ENCODE results near the gene ZBED4. TPM values are rescaled to one million over a fixed set of nuclear protein-coding genes. Genes with fewer than 3 reads are reported as not detected.

Gene ZBED4
- total RNA-seq, 2 experiments from 2014 or later: 13.0 to 13.1 TPM

DNA sequence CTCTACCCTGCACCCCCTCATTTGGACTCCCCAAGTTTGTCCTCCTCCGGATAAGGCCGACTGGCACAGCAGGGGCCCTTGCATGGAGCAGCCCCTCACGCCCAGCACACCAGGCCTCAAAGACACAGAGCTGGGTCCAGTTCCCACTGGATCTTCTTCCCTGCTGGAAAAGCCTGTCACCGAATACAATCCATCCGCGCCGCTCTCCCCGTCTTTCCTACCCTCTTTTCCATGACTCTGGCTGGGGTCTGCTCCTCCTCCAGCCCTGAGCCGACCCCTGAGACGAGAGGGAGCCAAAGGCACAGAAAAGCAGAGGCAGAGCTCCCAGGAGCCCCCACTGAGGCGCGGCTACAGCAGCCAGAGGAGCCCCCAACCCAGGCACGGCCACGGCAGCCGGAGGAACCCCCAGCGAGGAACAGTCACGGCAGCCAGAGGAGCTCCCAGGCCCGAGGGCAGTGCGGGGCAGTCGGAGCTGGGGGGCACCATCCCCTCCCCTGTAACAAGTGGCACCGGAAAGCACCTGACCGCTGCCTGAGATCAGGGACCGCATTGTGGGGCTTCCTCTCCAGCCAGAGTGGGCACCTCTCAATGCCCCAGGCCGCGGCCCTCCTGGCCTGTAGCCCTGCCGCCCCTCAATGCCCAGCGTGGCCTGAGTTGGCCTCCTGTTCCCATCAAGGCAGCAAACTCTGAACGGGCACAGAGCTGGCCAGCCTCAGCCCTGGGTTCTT is 52.6 kb downstream of the ZBED4 start:
- H3K27me3 Mint-ChIP-seq (ENCODE audit: low read depth): no peaks in the 10 kb centered on the region
- no peaks in the 10 kb centered on the region for H3K9me3 Mint-ChIP-seq
- intact Hi-C loops (cut with micrococcal nuclease): no loop called here
- H3K27ac Mint-ChIP-seq: no peak overlapping the region
- CTCF ChIA-PET: interaction anchor here (1.1 kb wide), 1 partner anchor 139 kb away, joined by 3 read pairs; no protein-coding TSS in a partner anchor
- H3K4me1 Mint-ChIP-seq (ENCODE audit: low read depth): no peaks in the 10 kb centered on the region
- no peak overlapping the region for H3K4me3 Mint-ChIP-seq
- no peak for DNase-seq
- H3K36me3 Mint-ChIP-seq (ENCODE audit: low read depth): peaks cover 24% of the 10 kb centered on the region

DNA sequence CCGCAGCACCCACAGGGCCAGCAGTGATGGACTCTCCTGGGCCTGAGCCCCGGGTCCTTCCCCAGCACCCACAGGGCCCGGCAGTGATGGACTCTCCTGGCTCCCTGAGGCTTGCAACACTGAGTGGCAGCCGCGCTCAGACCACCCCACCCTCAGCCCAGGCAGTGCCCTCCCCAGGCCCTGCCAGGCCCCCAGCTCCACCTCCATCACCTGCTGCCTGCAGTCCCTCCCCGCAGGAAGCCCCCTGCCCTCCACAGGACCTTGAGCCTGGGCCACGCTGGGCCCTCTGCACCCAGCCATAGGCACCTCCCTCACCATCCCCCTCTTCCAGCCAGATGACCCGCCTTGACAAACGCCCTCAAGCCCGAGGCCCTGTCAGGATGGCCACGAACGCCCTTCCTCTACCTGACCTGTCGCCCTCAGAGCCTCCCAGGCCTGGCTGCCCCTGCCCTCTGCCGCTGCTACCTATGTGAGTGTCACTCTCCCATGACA is 53.2 kb downstream of the ZBED4 start:
- Mint-ChIP-seq H3K36me3 (ENCODE audit: low read depth) (peaks cover 19% of the 10 kb centered on the region), H3K27ac (no peak overlapping the region), H3K27me3 (ENCODE audit: low read depth) (no peaks in the 10 kb centered on the region), H3K9me3 (no peaks in the 10 kb centered on the region), H3K4me1 (ENCODE audit: low read depth) (no peaks in the 10 kb centered on the region), H3K4me3 (no peak overlapping the region)
- CTCF ChIA-PET: no interaction called here
- intact Hi-C loops (cut with micrococcal nuclease): no loop called here
- DNase-seq: no peak

DNA sequence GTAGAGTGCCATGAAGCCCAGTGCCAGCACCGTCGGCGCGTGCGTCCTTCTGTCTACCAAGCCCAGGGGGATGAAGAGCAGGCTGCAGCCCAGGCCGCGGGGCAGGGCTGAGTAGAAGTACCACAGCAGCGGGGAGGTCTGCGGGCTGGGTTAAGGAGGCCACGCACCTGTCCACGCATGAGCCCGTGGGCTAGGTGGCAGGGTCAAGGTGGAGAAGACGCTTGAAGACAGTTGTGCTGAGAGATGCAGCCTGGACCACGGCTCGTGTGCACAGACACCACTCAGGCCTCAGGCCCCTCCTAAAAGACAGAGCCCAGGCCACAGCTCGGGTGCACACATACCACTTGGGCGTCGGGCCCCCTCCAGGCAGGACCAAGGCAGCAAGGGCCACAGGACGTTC is 54.2 kb downstream of the ZBED4 start:
- H3K27ac Mint-ChIP-seq: no peak overlapping the region
- H3K9me3 Mint-ChIP-seq: no peaks in the 10 kb centered on the region
- H3K4me1 Mint-ChIP-seq (ENCODE audit: low read depth): no peaks in the 10 kb centered on the region
- intact Hi-C loops (cut with micrococcal nuclease): no loop called here
- CTCF ChIA-PET: interaction anchor here (0.6 kb wide), 1 partner anchor 72 kb away, joined by 3 read pairs; no protein-coding TSS in a partner anchor
- peaks cover 14% of the 10 kb centered on the region for H3K36me3 Mint-ChIP-seq (ENCODE audit: low read depth)
- no peaks in the 10 kb centered on the region for H3K27me3 Mint-ChIP-seq (ENCODE audit: low read depth)
- no peak for DNase-seq
- H3K4me3 Mint-ChIP-seq: no peak overlapping the region

DNA sequence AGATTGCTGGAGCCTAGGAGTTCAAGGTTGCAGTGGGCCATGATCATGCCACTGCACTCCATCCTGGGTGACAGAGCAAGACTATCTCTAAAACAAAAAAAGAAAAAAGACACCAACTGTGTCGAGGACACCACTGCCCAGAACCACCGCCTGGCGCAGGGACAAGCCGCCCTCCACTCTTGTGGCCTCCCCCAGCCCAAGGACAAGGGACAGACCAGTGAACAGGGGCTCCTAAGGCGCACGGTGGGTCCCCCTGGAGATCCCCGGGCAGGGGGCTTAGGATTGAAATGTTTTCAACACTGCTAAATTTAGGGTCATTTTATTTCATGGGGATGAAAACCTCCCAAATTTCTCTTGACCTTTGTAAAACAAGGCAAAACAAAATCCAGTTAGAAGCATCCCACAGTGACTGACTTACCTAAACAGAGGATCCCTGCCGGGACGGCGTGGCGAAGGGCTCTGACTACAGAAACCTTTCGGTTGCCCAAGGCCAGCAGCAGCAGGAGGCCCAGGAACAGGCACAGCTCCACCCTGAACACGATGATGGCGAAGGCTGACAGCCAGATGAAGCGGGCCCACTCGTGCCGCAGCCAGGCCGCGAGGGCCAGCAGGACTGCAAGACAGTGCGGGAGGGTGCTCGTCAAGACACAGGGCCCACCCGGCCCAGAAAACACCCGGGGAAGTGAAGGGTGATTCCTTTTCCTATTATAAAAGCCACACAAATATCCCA is 56.0 kb downstream of the ZBED4 start:
- H3K9me3 Mint-ChIP-seq: no peaks in the 10 kb centered on the region
- CTCF ChIA-PET: no interaction called here
- no peak for DNase-seq
- H3K4me1 Mint-ChIP-seq (ENCODE audit: low read depth): no peaks in the 10 kb centered on the region
- intact Hi-C loops (cut with micrococcal nuclease): no loop called here
- no peak overlapping the region for H3K4me3 Mint-ChIP-seq
- H3K27me3 Mint-ChIP-seq (ENCODE audit: low read depth): no peaks in the 10 kb centered on the region
- H3K27ac Mint-ChIP-seq: no peak overlapping the region
- peaks cover 13% of the 10 kb centered on the region for H3K36me3 Mint-ChIP-seq (ENCODE audit: low read depth)

DNA sequence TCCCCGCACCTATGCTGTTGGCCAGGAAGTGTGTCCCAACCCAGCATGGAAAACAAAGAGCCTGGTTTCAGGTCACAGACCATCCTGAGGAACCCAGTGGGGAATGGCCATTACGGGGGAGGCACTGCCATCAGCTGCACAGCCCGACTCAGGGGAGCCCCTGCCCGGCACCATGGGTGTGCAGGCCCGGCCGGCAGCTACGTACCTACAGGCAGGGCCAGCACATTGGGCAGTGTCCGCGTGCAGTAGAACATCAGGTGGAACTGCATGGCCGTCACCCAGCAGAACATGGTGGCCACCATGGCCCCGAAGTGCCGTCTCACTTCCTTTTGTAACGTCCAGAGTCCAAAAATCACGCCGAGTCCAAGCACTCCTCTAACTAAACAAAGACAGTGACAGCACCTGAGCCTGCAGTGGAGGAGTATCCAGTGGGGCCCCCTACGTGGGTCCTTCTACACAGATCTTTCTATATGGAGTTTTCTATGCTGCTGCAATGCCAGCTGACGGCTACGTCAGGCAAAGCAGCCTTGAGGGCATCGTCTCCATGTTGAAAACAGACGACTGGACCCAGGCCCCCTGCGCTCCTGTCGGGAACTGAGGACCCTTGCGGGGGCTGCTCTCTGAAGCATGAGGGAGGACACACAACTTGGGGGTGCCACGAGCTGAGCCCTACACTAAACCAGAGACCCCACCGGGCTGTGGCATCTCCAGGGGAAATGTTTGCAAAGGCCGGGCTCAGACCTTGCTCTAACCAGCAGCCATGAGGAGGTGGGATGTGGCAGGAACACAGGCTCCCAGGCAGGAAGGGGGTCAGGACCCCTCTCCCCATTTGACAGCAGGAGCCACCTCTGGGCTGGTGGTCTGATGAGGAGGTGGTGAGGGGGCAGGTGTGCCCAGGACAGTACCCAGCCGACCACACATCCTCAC is 56.8 kb downstream of the ZBED4 start:
- H3K4me1 Mint-ChIP-seq (ENCODE audit: low read depth): no peaks in the 10 kb centered on the region
- H3K27me3 Mint-ChIP-seq (ENCODE audit: low read depth): no peaks in the 10 kb centered on the region
- CTCF ChIA-PET: no interaction called here
- no peaks in the 10 kb centered on the region for H3K9me3 Mint-ChIP-seq
- H3K36me3 Mint-ChIP-seq (ENCODE audit: low read depth): peaks cover 12% of the 10 kb centered on the region
- intact Hi-C loops (cut with micrococcal nuclease): no loop called here
- no peak for DNase-seq
- H3K27ac Mint-ChIP-seq: no peak overlapping the region
- no peak overlapping the region for H3K4me3 Mint-ChIP-seq

DNA sequence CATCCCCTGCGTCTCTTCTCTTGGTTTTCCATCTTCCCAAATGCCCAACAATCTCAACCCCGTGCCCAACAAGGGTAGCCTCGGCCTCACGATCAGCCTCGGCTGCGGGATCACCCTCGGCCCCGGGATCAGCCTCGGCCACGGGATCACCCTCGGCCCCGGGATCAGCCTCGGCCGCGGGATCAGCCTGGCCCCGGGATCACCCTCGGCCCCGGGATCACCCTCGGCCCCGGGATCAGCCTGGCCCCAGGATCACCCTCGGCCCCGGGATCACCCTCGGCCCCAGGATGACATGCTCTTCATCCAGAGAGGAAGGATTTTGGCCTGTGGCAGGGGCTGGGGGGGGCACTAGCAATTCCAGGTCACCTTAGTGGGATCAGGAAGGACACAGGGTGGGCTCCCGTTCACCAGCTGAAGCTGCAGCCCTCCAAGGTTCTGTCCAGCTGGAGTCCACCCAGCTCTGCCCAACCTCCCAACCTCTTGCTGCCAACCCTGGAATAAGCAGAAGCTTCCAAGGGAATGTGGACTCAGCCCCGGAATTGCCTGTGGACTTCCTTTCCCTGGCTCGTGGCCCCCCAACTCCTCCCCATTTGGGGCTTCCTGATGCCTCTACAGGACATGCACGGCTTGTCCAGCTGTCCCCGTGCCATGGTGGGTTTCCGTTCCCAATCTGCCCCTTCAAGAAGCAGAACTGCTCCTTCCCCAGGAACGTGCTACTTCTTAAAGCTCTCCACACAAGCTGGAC is 58.4 kb downstream of the ZBED4 start:
- CTCF ChIA-PET: interaction anchor here (1.0 kb wide), 1 partner anchor 13 kb away, joined by 3 read pairs; no protein-coding TSS in a partner anchor
- H3K36me3 Mint-ChIP-seq (ENCODE audit: low read depth): peaks cover 8% of the 10 kb centered on the region
- no peak overlapping the region for H3K27ac Mint-ChIP-seq

DNA sequence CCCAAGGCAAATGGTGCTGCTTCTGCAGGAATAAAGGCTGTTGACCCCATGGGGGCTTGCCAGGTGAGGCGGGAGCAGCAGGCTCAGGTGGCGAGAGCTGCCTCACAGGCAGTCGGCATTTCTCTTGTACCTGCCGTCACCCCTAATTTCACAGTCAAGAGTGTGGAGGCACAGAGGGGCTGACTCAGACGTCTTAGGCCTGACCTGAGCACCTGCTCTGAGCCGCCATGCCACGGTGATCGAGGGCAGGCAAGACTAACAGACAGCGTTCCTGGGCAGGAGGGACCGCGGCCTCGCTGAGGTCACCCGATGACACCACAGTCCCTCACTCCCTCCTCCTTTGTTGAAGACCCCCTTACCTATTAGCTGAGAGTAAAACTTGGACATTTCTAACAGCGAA is 59.4 kb downstream of the ZBED4 start:
- Mint-ChIP-seq H3K27ac (no peak overlapping the region), H3K4me3 (no peak overlapping the region), H3K4me1 (ENCODE audit: low read depth) (peaks cover 12% of the 10 kb centered on the region), H3K27me3 (ENCODE audit: low read depth) (no peaks in the 10 kb centered on the region), H3K9me3 (no peaks in the 10 kb centered on the region), H3K36me3 (ENCODE audit: low read depth) (peaks cover 3% of the 10 kb centered on the region)
- DNase-seq: no peak
- CTCF ChIA-PET: interaction anchor here (1.0 kb wide), 1 partner anchor 14 kb away, joined by 3 read pairs; no protein-coding TSS in a partner anchor
- intact Hi-C loops (cut with micrococcal nuclease): no loop called here

More for the DNA sequence above, 58.4 kb downstream of the ZBED4 start:
- Mint-ChIP-seq H3K4me1 (ENCODE audit: low read depth) (peaks cover 8% of the 10 kb centered on the region), H3K4me3 (no peak overlapping the region), H3K27me3 (ENCODE audit: low read depth) (no peaks in the 10 kb centered on the region), H3K9me3 (no peaks in the 10 kb centered on the region)
- DNase-seq: no peak
- intact Hi-C loops (cut with micrococcal nuclease): no loop called here

DNA sequence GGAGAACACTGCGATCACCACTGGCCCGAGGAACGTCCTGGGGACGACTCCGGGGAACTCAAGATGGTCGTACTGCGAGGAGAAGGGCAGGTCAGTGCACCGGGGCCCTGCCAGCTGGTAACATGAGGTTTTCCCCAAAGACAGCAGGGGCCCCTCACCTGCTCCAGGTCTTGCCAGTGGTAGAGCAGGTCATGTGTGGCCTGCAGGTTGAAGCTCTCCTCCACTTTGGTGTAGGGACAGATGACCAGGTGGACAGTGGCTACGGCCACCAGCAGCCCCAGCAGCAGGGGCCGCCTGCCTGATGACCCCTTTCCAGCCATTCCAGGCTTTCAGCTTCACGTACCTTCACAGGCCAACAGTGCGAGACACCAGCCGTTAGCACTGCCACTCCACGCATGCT is 59.8 kb downstream of the ZBED4 start:
- no peak for DNase-seq
- Mint-ChIP-seq H3K36me3 (ENCODE audit: low read depth) (peaks cover 3% of the 10 kb centered on the region), H3K27ac (no peak overlapping the region), H3K9me3 (no peaks in the 10 kb centered on the region), H3K4me3 (no peak overlapping the region), H3K4me1 (ENCODE audit: low read depth) (peaks cover 12% of the 10 kb centered on the region), H3K27me3 (ENCODE audit: low read depth) (no peaks in the 10 kb centered on the region)
- CTCF ChIA-PET: interaction anchor here (1.0 kb wide), 1 partner anchor 15 kb away, joined by 3 read pairs; no protein-coding TSS in a partner anchor
- intact Hi-C loops (cut with micrococcal nuclease): no loop called here

DNA sequence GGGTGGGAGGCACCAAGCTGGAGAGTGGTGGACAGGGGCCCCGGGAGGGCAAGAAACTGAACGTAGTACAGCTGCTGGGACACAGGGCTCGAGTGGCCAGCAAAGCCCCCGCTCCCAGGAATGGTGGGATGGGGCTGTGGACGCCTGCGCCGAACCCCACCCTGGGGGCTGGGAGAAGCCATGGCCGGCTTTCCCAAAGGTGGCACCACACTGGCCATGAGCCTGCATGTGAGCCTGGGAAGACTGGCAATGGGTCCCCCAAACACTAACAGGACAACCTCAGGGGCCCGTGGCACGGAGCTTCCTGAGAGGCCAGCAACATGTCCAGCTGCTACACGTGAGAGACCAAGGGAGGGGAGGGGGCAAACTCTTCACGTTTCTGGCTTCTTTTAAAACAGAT is 60.6 kb downstream of the ZBED4 start:
- H3K4me3 Mint-ChIP-seq: no peak overlapping the region
- H3K36me3 Mint-ChIP-seq (ENCODE audit: low read depth): peaks cover 3% of the 10 kb centered on the region
- H3K27ac Mint-ChIP-seq: no peak overlapping the region
- no peaks in the 10 kb centered on the region for H3K9me3 Mint-ChIP-seq
- H3K27me3 Mint-ChIP-seq (ENCODE audit: low read depth): no peaks in the 10 kb centered on the region
- intact Hi-C loops (cut with micrococcal nuclease): no loop called here
- no peak for DNase-seq
- CTCF ChIA-PET: interaction anchor here (0.5 kb wide), 1 partner anchor 737 kb away, joined by 3 read pairs; no protein-coding TSS in a partner anchor
- H3K4me1 Mint-ChIP-seq (ENCODE audit: low read depth): peaks cover 13% of the 10 kb centered on the region

DNA sequence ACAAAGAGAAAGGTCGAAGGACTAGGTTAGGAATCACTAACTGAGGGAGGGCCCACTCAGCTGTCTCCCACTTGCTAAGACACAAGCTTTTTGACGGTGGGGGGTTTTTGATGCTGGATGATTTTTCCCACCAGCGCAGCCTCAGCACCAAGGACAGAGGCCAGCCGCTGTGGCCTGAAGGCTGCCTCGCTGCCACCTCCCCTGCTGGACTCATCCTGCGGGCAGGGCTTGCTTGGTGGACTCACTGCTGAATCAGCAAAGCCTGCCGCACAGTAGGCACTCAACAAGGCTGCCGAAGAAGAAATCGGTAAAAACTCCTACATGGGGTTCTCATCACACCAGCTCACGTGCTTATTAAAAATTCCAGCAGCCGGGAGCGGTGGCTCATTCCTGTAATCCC is 62.0 kb downstream of the ZBED4 start:
- peaks cover 23% of the 10 kb centered on the region for H3K4me1 Mint-ChIP-seq (ENCODE audit: low read depth)
- intact Hi-C loops (cut with micrococcal nuclease): loop anchor here (5.0 kb wide), 1 partner anchor 78 kb away; no protein-coding TSS in a partner anchor

DNA sequence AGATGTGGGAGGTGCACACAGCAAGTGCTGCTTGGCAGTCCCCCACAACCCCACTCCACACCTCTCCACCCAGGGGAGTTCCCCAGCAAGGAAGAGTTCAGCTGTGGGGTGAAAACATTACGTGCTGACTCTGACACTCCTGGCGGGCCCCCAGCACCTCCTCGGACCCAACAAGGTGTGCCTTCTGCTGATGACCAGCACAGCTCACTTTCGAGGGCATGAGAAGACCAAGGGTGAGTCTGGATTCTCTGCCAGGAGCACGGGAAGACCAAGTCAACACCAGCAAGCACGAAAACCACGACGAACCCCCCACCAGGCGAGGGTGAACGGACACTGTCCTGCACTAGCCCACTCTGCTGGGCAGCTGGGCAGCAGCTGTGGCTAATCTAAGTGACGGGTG is 63.2 kb downstream of the ZBED4 start:
- H3K36me3 Mint-ChIP-seq (ENCODE audit: low read depth): peaks cover 3% of the 10 kb centered on the region
- no peaks in the 10 kb centered on the region for H3K27me3 Mint-ChIP-seq (ENCODE audit: low read depth)
- no peak overlapping the region for H3K27ac Mint-ChIP-seq
- peaks cover 23% of the 10 kb centered on the region for H3K4me1 Mint-ChIP-seq (ENCODE audit: low read depth)
- peak overlapping the region; percentile 83 for H3K4me3 Mint-ChIP-seq
- CTCF ChIA-PET: interaction anchor here (0.6 kb wide), 2 partner anchors 133 to 143 kb away, joined by 3 to 4 read pairs; no protein-coding TSS in a partner anchor
- DNase-seq: no peak
- no peaks in the 10 kb centered on the region for H3K9me3 Mint-ChIP-seq
- intact Hi-C loops (cut with micrococcal nuclease): loop anchor here (5.0 kb wide), 1 partner anchor 80 kb away; no protein-coding TSS in a partner anchor

More for the DNA sequence above, 62.0 kb downstream of the ZBED4 start:
- CTCF ChIA-PET: interaction anchor here (1.4 kb wide), 1 partner anchor 115 kb away, joined by 7 read pairs; no protein-coding TSS in a partner anchor
- H3K9me3 Mint-ChIP-seq: no peaks in the 10 kb centered on the region
- H3K27me3 Mint-ChIP-seq (ENCODE audit: low read depth): no peaks in the 10 kb centered on the region
- H3K36me3 Mint-ChIP-seq (ENCODE audit: low read depth): peaks cover 3% of the 10 kb centered on the region
- no peak overlapping the region for H3K4me3 Mint-ChIP-seq
- no peak overlapping the region for H3K27ac Mint-ChIP-seq
- no peak for DNase-seq

Measured in activated naive CD4-positive, alpha-beta T cell treated with anti-CD3 and anti-CD28 coated beads for 36 hours (primary cell).